GM21619 (cell line): Measurements from ENCODE around the gene GBGT1.

Experiments used
- ATAC-seq: cut with Tn5 transposase; IDR thresholded peaks from one replicate; pipeline ENCODE4 v1.9.1; 2021; ENCODE audit not compliant: unreplicated experiment

The GBGT1 gene

DNA sequence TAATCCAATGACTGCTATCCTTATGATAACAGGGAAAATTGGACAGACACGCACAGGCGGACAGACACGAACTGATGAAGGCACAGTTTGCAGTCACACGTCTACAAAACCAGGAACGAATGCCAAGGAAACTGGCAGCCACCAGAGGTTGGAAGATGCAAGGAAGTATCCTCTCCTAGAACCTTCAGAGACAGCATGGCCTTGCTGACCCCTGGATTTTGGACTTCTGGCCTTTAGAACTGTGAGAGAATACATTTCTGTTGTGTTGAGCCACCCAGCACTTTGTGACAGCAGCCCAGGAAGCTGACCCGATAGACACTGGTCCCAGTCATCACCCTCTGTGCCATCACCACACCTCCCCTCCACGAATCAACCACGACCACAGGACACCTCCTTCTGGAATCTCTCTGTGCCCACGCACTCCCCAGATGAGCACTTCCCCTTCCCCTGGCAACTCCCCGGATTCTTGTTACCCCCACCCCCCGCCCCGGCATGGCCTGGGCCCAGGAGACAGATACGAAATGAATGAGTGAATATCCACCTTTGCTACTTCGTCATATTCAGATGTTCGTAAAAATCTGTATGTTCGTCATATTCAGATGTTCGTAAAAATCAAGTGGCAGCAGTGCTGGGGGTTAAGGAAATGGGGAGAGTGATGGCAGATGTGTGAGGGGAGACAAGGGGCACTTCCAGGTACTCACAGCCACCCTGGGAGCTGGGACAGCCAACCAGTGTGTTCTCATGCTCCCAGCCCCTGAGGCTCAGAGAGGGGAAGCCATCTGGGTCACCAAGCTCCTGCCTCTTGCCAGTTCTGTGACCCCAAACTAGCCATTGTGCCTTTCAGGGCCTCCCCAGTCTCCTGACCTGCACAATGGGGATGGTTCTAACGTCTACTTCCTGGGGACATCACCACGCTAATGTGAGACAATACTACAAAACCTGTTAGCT is 18.5 kb downstream of the GBGT1 start:
- ATAC-seq: no peak

DNA sequence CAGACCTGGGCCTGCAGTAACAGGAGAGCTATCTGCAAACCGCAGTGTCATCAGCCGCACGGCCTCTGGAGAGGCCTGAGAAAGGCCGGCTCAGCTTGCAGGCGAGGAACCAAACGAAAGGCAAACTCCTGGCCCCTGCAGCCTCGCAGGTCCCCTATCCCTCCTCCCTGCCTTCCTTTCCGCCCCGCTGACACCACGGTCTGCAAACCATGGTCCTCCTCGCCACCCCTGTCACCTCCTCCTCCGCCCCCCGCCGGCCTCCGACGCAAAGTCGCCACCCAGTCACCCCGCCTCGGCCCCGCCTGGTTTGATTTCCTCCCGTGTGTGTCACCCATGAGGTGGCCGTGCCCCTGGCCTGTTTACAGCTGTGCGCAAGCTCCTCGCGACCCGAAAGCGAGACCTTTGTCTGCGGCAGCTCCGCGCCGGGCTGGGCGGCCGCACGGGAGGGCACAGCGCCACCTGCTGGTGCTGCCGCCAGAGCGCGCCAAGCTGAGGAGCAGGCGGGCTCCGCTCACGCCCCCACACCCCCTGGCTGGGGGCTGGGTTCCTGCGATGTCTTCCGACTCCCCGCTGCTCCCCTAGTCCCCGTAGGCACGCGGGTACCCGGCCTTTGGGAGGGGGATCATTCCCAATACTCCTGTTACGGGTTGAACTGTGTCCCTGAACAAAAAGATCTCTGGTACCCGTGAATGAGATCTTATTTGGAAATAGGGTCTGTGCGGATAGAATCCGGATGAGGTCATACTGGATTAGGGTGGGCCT is 19.4 kb downstream of the GBGT1 start:
- no peak for ATAC-seq

DNA sequence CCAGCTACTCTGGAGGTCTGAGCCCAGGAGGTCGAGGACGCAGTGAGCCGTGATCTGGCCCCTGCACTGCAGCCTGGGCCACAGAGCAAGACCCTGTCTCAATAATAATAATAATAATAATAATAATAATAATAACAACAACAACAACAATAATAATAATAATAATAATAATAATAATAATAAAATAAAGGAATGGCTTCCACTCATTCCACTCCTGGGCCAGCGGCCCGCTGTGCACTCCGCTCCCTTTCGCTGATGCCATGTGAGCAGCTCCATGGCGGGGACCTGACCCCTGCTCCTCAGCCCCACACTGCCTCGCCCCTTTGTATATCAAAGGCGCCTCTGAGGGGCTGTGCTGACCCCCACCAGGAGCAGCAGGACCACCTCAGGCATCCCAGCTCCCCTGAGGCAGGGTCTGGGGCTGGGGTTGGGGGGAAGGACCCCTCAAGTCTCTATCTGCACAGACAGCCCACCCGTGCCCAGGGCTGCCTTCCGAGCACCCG is 20.0 kb downstream of the GBGT1 start:
- no peak for ATAC-seq

DNA sequence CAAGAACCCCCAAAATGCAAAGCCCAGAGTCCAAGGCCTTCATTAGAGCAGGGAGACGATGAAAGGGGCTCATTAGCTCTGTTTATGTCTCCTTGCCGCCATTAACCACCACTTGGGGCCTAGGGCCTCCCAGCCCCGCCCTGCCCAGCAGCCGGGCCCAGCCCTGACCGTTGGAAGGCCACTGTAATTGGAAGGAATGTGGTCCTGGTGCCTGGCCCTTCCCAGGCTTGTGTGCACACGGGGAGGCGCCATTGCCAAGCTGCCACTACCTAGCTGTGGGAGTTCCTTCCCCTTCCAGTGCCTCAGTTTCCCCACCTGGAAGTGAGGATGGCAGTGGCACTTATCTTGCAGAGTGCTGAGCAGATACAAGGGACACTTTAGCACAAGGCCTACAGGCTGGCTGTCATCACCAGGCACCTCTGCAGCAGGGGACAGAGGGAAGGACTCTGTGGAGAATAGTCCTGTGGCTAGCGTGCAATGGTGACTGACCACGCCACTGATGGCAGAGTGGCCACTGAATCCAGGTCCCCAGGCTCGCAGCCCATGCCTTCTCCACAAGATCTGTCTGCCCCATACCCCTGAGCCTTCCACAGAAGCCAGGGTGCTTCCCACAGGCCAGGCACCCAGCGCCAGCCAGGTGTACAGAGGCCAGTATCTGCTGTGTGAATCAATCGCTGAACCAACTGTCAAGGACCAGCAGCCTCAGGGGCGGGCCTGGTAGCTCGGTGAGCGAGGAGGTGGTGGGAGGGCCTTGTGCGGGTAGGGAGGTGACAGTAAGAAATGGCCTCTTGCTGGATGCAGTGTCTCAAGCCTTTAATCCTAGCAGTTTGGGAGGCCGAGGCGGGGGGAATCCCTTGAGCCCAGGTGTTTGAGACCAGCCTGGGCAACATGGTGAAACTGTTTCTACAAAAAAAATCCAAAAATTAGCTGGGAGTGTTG is 20.8 kb downstream of the GBGT1 start:
- no peak for ATAC-seq

DNA sequence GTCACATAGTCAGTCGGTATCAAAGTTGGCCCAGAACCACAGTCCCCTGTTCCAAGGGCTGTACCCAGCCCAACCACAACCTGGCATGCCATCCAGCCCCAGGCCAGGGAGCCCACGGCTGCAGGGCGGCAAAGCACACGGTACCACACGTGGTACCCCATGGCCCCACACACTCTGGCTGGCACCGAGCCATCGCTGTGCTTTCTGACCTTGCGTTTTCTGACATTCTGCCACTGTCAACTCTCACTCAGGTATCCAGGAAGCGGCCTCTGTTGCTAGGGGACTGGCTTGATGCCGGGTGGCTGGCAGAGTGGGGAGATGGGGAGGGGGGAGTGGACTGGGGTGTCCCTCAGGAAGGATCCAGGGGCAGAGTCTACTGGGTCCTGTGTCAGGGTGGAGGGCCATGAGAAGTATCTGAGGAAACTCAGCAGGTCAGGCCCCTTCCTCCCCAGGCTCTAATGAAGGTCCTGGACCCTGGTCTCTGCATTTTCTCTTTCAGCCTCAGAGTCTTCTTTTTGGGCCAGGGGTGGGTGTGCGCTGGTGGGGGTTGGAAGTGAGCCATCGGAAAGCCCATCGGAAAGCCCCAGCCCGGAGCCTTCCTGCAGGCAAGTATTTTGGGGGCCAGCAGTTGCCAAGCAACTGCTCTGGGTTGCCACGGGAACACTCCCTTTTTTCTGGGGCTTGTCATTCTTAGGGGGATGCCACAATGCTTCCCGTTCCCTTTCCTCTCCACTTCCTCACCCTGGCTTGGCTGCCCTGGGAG is 21.7 kb downstream of the GBGT1 start:
- ATAC-seq: no peak

DNA sequence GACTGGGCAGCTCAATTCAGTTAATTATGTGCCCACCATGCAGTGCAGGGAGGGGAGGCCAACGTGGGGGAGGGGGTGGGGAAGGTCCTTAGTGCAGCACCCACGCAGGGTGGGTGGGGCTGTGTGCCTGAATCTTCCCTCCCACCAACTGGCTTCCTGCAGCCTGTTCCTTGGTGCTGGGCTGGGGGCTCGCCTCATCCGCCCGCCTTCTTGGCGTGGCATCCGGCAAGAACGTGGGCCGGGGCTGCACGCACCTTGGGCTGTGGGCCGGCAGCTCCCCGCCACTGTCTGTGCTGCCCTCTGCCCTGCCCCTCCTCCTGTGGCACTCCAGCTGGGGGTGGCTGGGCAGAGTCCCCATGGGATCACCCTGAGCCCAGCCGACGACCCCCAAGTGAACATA is 23.1 kb downstream of the GBGT1 start:
- no peak for ATAC-seq

DNA sequence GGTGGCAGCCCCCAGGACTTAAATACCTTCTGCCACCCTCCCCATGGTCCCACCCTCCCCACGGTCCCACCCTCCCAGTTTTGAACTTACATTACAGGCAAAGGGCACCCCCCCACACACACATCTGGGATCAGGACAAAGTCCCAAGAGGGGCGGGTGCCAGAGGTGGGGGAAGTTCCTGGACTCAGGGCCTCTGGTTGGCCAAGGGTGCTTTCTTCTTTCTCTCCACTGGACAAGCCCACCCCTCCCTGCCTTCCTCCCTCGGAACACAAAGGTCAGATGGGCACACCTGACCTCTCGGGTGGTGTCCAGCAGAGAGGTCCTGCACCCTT is 23.6 kb downstream of the GBGT1 start:
- ATAC-seq: no peak

DNA sequence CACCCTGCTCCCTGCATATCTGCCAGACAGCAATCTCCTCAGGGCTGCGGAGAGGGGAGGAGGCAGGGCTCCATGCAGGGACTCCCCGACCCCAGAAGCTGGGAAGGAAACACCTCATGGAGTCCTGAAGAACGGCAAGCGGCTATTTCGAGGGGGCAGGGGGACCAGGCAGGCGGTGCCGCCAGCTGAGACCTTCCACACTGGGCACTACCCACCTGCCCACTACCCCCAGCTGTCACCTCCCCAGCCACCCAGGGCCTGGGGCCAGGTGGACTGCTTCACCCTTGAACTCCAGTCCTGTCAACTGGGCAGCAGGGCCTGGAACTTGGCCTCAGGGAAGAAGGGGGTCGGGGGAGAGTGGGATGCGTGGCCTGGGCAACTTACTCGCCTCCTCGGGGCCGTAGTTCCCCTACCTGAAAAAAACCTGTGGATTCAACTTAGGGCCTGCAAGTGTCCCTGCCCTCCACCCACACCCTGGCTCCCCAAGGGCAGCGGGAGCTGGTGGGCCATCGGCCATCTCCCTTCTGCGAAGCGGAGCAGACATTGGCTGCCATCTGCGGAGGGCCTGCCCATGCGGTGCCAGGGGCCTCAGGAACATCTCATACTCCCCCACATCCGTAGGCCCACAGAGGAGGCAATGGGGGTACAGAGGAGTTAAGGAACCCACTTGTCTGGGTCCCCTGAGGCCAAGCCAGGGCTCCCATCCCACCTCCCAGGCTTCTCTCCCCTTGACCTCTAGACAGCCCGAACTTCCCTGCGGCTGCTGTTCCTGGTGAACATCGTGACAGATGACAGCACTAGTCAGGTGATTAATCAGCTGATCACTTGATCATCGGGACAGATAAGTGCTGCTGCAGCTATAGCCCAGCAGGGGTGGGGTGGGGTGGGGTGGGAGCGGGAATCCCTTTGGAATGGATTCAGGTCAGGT is 24.2 kb downstream of the GBGT1 start:
- ATAC-seq: no peak

DNA sequence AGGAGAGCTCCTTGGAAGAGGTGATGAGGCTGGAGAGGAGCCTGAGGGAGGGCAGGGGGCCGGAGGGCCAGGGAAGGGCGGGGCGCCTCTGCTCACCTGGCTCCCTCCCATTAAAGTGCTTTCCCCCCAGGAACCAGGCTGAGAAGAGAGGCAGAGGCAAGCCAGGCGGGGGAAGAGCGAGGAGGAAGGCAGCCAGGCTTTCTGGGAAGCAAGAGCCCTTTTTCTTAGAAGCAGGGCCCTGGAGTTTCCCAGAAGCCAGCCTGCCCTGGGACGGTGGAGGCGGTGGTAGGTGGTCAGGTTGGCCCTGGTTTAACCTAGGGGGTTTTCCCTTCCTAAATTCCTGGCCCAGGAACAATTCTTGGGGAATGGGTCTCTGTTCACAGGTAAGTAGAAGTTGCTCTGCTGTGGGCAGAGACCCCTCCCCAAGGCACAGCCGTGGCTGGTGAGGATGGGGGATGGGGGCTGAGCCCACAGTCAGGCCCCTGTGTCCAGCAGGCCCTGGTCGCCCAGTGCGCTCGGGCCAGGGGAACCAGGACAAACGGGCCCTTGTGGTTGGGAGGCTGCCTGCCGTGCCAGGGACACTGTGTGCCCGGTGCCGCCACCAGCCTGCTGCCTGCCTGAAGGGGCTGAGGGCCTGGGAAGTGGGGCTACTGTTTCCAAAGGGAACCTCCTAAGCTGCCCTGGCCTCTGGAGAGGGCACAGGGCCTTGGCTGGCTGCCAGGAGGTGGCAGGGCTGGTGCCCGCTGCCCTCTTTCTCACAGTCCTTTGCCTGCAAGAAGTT is 26.1 kb downstream of the GBGT1 start:
- ATAC-seq: no peak

DNA sequence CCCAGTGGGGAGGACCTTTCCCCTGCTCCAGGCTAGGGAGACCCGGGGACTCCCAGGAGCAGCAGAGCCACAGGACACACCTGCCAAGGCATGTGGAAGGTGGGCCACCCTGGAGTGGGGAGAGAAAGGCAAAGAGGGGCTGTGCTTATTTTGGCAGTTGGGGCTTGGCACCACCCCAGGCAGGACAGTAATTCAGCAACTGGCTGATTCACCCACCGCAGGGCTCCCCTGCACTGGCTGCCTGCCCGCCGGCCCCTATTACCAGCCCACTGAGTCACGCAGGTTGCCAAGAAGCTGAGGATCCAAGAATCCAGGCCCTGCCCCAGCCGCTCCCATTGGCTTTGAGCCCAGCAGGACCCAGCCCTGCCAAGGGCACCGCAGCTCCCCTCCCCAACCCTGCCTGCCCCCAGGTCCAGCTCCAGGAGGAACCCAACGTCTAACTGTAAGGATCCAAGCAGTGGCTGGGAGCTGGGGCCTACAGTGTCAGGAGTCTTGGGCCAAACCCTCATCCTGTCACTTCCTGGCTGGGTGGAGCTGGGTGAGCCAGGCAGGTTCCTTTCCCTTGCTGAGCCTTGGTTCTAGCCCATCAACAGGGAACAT is 28.5 kb downstream of the GBGT1 start:
- no peak for ATAC-seq

DNA sequence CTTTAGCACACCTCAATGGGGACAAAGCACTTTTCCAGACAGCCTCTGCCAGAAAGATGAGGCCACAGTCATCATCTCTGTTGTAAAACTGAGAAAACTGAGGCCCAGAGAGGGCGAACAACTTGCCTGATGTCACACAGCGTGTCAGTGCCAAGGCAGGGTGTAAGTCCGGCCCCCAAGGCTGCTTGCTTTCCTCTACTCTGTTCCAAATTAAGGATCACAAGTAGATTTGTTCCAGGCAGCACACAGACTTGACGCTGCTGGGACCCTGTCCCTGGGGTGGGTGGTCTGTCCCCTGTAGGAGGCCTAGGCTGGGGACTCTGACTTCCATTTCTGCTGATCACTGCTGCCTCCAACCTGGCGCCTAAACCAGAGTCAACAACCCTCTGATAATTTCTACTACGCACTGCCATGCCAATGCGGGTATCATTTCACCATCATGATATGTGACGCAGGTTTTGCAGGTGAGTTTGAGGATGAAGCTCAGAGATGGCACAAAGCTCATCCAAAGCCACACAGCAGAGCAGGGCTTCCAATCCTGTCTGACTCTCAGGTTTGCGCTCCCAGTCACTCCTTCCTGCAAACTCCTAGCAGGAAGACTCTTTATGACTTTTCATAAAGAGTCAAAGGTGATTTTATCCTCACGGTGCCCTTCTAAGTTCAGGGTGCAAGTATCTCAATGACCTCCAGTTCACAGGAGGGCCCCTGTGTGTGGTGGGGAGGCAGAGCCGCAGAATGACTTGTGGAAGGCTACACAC is 29.1 kb downstream of the GBGT1 start:
- no peak for ATAC-seq

DNA sequence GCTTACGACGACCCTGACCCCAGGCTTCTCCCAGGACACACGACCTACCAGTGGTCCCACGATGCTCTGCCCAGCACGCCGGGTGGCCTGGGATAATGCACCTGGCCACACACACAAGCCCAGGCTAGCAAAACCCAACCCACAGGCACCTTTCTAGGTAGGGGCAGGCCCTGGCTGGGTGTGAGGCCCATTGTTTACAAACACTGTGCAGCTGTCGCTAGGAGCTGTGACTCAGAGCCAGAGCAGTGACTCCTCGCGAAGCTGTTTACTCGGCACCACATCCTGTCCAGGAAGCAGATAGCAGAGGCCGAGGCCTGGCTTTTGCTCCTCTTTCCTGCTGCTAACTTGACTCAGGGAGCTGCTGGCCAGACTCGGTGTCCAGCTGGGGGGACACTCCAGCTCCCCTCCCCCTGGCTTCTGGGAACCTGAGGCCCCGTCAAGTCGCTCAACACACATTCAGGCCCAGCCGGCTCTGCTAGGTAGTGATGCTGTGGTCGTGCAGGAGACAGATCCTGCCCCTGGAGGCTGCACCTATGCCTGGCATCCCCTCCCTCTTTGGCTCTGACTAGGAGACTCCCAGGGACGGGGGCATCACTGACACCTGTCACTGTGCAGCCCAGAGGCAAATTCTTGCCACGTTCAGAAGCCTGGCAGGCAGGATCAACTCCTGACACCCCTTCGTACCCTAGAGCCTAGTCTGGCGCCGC is 29.9 kb downstream of the GBGT1 start:
- peak; percentile 89 for ATAC-seq

DNA sequence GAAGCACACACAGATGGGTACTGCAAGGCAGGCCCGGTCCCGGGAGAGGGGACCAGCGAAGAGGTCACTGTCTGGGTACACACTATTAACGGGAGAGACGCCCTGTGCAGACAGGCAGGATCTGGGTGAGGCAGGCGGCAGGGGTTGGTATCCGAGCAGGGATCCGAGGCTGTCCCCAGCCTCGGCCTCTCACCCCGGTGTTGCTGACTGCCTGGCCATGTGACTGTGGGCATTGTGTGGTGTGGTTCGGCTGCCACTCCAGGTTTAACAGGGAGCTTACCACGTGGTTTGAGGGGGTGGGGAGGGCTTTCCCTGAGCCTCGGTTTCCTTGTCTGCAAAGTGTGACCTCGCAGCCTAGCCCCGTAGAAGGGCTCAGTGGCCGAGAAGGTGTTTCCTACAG is 31.5 kb downstream of the GBGT1 start:
- no peak for ATAC-seq

DNA sequence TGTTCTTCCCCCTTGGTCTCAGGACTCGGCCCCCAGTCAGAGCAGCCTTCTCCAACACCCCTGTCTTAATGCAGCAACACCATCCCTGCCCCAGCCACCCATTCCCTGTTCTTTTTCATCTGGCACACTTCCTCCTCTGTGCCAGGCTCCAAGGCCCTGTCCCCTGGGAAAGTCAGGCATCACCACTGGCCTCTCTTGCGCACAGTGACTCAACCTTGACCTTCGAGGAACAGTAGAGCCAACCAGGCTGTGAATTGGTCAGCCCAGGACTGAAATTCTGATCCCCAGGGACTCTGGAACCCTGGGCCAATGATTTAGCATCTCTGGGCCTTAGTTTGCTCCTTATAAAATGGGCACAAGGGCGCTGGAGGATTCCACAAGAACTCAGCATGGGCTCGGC is 32.2 kb downstream of the GBGT1 start:
- ATAC-seq: no peak

DNA sequence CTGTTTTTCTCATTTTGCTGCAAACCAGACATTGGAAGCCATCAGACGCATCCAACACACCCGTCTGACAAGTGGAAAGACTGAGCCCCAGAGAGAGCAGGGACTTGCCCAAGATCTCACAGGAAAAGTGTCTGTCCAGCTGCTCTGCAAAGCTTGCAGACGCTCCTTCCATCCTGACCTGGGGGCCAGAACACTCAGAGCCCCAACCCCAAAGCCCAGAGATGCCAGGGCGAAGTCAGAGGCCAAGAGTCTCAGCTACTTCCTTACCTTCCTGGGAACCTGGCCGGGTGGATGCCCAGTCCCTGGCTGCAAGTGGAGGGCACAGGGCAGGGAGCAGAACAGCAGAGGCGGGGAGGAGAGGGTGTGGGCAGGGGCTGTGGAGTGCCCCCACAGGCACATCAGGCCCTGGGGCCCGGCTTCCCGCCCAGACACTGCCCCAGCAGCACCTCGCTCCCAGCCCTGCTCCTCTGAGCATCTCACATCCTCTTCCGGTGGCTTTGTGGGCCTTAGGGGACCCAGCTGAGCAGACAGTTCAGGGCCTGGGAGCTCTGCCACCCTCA is 32.9 kb downstream of the GBGT1 start:
- peak; percentile 26 for ATAC-seq

DNA sequence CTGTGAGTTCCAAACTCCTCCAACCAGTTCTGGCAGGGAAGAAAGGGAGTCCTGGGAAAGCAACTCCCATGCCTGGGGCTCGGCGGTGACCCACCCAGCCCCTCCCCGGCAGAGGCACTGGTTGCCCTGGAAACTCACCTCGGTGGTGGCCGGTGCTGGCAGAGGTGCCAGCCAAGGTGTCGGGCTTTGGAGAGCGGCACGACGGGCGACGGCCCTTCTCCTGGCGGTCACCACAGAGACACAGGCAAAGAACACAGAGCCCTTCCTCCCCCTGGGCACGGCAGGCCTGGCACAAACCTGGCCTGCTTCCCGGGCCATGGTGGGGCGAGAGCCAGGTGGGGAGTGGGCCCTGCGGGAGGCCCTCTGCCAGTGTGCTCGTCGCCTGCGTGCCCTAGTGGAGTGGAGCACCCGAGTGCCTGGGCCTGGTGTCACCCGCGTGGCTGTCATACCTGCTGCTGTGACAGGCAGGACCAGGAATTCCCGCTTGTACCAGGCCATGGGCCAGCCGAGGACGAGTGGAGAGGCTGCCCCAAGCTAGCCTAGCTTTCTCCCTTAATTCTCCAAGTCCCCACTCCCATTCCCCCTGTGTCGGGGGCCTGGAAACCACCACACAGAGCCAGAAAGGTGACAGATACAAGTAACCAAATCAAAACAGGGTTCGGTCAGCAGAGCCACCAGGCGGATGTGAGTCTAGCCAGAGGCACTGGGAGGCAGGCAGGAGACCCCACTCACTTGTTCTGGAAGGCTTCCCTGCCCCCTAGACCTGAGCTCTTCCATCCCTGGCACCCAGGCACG is 34.5 kb downstream of the GBGT1 start:
- no peak for ATAC-seq
